Esophagus muscularis mucosa (tissue), 4 donors: ENCODE data around the gene UGT2A2.

Source experiments
- EP300 ChIP-seq: sonication (generic); formaldehyde crosslinking; IDR thresholded peaks from one replicate; pipeline ENCODE4 v1.6.1; 2017; ENCODE audit warnings: antibody characterized with exemption
- POLR2A ChIP-seq: fragments of 450-650 bp; IDR thresholded peaks from one replicate; pipeline ENCODE4 v1.6.1; 2017; ENCODE audit warnings: antibody characterized with exemption, moderate library complexity, mild to moderate bottlenecking, low read depth
- TF ChIP-seq, protein P1 (sequence below), 3 experiments: fragments of 200-600 bp in 2 of 3; fragments of 450-650 bp in 1 of 3; sonication (generic) in 2 of 3; IDR thresholded peaks; one replicate each; pipeline ENCODE4 v1.5.1; 2017 to 2019; ENCODE audit warnings: antibody characterized with exemption in 3 of 3, mild to moderate bottlenecking in 2 of 3, moderate library complexity in 1 of 3

- TF ChIP-seq, protein P1, sequence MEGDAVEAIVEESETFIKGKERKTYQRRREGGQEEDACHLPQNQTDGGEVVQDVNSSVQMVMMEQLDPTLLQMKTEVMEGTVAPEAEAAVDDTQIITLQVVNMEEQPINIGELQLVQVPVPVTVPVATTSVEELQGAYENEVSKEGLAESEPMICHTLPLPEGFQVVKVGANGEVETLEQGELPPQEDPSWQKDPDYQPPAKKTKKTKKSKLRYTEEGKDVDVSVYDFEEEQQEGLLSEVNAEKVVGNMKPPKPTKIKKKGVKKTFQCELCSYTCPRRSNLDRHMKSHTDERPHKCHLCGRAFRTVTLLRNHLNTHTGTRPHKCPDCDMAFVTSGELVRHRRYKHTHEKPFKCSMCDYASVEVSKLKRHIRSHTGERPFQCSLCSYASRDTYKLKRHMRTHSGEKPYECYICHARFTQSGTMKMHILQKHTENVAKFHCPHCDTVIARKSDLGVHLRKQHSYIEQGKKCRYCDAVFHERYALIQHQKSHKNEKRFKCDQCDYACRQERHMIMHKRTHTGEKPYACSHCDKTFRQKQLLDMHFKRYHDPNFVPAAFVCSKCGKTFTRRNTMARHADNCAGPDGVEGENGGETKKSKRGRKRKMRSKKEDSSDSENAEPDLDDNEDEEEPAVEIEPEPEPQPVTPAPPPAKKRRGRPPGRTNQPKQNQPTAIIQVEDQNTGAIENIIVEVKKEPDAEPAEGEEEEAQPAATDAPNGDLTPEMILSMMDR (IDR thresholded peaks at IDR 0.05) = no peak
- no peak for TF ChIP-seq EP300
- TF ChIP-seq POLR2A = no peak
Measured at GRCh38 chr4:69610484-69610883, 29.0 kb downstream of the UGT2A2 start.
